Islet precursor cell (in vitro differentiated cells): ENCODE measurements around the gene CREB3L4.

Source experiments
- DNase-seq: peaks from one replicate; pipeline ENCODE4 v3.0.0-alpha.2; 2018

CREB3L4 gene, protein sequence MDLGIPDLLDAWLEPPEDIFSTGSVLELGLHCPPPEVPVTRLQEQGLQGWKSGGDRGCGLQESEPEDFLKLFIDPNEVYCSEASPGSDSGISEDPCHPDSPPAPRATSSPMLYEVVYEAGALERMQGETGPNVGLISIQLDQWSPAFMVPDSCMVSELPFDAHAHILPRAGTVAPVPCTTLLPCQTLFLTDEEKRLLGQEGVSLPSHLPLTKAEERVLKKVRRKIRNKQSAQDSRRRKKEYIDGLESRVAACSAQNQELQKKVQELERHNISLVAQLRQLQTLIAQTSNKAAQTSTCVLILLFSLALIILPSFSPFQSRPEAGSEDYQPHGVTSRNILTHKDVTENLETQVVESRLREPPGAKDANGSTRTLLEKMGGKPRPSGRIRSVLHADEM

DNA sequence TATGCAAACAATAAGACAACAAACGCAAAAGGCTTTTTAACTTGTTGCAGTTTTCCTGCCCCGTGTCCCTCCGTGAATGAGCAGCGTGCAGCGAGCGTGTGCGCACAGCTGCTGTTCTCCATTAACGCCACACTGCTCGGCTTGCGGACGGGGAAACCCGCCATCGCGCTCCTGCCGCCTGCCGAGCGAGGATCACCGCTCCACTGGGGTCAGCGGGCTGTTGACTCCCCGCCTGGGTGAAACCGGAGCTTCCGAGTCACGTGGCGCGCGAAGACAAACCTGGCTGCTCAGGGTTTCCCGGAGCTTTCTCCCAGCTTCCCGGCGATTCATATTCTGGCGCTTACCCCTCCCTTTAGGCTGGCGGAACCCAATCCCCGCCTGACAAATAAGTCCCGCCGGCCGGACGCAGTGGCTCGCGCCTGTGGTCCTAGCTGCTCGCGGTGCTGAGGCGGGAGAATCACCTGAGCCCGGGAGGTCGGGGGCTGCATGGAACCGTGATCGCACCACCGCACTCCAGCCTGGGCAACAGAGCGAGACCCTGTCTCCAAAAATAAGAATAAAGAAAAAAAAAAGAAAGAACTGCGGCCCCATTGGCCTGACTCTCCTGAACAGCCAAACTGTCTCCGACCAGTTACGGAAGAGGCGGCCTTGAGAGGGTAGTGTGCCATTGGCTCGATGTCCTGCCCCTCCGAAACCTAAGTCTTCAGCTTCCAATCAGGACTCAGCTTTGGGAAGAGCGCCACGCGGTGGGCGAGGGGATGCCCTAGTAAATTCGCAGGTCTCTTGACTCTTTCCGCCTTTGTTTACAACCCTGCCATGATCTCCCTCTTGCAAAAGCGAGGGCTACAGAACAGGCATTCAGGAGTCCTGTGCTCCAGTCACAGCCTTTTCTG lies at the start of gene CREB3L4:
CREB3L4 (plus strand) TSS at position 796 of the 893 bp plus-strand sequence. CDS start 624 bp downstream, outside the sequence.
- peak; percentile 98 for DNase-seq

DNA sequence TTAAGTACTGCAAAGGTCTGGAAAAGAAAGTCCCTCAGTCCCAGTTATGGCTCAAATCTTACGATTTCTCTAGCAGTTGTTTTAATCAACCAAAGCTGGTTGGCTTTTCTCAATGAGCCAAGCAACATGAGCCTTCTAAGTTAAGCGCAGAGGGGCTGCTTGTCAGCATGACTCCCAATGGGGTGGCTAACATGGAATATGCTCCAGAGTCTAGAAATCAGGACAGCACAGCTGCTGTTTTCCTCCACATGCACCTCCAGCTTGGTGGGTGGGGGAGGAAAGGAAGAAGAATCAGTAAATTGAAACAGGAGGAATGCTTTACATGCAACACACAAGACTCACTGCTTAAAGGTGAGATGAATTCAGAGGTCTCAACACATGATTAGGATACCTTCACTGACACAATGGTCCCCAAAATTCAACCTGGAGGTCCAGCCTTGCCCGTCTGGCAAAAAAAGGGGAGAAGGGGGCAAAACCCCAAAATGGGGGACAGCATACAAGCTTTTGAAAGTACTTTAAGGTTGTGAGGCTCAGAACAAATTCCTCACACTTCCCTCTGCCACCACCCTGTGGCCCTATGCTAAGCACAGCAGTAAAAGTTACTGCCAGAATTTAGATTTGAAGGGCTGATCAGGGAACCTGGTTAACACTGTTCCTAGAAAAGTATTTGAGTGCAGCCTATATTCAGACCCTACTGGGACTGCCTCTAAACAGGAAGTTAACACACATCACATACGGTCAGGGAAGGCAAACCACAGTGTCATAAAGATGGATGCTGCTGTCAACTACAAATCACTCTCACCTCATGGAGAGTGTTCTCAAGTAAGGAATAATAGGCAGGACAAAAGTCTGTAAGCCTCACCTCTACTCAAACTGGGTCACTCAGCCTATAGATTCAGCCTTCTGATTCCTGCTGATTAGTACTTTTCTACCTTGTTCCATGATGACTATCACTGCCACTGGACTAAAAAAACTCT lies 47.5 kb upstream of the CREB3L4 start:
- DNase-seq = peak; percentile 49

DNA sequence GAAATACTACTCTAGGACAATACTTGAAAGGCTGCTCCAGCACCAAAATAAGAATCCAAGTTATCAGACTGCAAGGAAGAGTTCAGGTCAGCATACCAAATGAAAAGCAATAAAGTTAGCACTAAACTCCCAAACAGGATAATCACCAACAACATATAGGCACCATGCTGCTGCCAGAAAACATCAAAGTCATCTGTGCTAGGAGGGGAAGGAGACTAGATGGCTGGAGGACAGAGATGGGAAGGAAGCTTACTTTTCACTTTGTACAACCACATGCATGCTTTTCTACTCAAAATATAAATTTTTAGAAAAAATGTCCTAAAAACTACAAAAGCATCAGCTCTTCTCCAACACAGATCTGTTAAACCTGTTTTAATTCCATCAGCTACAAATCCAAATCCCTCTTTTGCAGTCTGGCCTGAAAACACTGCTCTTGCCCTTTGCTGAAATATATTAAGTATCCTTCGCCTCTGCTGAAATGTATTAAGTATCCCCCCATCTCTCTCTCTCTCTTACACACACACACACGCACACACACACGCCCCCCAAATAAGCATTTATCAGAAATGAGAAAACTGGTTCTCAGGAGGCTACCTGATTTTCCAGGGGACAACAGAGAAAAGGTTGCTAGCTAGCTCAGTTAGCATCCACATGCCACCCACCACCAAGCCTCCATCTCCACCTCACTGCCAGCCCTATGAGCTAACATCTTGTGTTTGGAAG lies 46.5 kb upstream of the CREB3L4 start:
- DNase-seq = no peak

DNA sequence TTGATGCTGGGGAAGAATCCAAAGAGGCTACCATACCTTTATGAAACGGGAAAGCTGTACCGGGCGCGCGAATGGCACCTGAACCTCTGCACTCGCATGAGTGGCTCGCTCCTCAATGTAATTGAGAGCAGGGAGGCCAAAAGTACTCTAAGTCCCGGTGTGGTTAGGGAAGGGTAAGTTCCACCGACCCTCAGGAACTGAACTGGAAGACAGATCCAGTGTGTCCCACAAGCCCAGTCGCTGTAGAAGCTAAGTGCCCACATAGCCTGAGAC lies 46.0 kb upstream of the CREB3L4 start:
- peak; percentile 61 for DNase-seq

DNA sequence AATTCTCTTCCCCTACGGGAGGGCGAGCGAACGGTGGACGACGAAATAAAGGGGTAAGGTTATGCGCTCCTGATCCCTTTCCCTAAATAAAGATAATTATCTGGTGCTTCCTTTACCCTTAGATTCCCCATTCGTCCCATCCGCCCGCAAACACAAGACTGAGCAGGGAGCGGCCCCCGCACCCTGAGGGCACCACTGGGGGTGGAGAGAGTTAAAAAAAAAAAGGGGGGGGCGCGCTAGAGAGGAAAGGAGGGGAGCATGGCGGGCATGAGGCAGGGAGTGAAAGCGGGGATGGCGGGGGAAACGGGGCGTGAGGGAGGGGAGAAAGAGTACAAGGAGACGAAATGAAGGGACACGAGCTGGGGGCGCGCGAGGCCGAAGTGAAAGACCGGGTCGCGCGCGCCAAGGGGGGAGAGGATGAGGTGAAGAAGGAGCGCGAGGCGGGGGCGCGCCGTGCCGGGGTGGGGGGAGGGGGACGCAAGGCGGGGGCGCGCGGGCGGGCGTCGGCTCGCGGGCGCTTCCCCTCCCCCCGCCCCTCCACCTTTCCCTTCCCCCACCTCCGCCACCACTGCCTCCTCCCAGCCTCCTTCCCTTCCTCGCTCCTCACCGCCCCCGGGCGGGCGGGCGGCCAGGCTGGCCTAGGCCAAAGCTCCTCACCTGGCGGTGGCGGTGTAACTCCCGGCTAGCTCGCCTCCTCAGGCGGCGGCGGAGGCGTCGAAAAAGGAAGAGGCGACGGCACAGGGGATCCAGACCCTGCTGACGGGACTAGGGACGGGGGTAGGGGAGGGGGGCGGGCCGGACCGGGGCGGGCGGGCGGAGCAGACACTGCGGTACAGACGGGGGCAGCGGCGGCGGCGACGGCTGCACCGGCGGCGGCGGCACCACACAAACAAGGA lies 45.4 kb upstream of the CREB3L4 start:
- DNase-seq = peak; percentile 91

DNA sequence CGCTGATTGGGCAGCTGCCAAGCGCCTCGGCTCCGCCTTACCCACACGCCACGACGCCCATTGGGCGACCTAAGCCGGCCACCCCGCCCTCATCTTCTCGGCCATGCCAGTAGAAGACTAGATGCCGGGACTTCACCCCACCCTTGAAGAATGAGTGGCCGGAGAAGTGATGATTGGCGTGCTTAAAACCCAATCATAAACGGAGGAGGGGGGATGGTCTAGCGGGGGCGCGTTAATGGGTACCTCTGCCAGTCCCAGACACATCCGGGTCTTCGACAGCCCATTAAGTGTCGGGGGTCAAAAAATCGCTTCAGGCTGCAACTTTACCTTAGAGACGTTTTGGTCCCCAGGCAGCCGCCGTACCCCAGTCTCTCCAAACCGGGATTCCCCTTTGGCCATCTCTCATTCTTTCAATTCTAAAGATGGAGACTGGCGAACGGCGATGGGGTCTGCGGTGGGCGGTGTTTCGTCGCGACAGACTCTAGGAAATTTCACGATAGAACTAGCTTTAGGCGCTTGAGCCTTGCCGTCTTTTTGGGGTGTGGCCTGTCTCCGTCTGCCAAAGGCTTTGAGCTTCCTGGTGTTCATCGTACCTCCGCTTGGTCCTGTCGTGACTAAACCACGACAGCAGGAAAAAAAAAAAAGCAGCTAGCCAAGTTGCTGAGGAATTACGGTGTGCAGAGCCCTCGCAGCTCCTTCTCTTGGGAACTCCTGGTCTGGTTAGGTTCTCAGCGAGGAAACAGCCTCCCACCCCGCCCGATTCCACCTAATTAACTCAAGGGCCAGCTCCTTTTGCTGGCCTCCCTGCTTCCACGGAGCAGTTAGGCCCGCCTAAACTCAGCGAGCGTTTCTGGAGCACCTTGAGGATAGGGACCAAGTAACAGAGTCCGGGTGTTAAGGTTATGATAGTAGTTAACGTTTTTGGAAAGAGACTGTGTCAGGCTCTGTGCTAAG lies 44.5 kb upstream of the CREB3L4 start, which contains the start of gene GATAD2B:
GATAD2B (minus strand) TSS at position 1 of the 954 bp plus-strand sequence. CDS start 94,625 bp downstream, outside the sequence.
- DNase-seq = peak; percentile 100

DNA sequence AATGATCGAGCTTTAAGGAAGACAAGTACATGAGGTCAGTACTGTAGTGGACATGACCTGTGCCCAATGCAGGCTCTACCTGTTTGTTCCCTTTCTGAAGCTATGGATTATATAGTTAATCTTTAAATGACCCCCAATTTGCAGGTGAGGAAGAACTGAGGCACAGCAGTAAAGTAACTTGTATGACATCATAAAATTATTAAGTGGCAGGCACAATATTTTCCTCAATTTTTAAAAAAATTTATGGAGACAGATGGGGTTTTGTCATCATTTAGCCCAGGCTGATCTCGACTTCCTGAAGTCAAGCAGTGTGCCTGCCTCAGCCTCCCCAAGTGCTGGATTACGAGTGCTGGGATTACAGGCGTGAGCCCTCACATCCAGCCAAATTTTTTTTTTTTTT lies 41.3 kb upstream of the CREB3L4 start:
- DNase-seq = no peak

DNA sequence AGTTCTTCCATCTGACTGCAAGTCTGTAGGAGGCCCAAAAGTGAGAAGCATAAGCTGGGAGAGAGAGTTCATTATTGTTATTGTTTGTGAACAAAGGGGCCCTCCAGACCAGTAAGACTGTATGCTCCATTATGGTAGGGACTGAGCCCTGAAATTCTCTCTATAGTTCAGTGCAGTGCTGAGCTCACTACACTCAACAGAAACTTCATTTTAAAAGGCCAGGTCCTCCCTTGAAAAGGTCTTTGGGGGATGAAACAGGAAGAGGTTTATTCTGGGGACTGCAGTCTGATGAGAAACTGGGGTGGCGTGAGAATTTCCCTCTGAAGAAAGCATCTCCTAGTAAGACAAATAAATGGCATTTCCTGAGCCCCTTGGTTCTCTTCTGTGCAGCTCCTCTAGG lies 39.5 kb upstream of the CREB3L4 start:
- no peak for DNase-seq

DNA sequence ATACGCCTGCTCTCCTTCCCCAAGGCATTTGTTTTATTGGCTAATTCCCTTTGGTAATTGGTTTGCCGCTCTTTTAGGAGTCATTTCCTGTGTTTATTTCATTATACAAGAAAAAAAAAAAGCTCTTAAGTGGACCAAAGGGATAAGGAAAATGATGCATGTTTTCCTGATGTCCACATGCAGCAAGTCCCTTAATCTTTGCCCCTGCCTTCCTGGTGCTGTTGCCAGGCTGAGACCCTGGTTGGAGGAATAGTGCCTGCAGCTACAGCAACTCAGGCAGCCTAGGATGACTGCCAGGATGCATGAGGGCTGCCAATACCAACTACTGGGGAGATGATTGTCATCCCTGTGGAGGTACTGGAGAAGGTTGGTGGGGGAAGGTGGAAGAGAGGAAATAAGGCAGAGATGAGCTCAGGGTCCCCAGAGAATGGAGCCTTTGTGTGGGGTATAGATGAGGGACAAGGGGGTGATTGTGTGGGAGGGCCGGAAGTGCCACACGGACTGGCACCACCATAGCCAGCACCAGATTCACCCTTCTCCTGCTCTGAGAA lies 38.8 kb upstream of the CREB3L4 start:
- peak; percentile 35 for DNase-seq

DNA sequence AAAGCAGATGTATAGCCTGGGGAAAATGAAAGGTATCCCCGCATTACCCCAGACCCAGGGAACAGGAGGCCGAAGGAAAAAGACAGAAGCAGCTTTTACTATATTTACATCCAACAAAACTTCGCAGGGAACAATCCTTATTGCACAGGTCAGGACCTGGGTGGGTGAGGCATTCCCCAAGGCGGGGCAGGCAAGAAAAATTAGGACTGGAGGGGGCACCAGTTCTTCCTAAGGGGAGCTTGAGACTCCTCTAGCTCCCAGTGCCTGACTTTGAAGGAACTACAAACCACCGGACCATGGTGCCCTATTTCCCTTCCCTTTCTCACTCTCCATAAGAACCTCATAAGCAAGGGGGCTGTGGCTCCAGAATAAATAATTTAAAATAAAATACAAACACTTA lies 38.3 kb upstream of the CREB3L4 start:
- no peak for DNase-seq

DNA sequence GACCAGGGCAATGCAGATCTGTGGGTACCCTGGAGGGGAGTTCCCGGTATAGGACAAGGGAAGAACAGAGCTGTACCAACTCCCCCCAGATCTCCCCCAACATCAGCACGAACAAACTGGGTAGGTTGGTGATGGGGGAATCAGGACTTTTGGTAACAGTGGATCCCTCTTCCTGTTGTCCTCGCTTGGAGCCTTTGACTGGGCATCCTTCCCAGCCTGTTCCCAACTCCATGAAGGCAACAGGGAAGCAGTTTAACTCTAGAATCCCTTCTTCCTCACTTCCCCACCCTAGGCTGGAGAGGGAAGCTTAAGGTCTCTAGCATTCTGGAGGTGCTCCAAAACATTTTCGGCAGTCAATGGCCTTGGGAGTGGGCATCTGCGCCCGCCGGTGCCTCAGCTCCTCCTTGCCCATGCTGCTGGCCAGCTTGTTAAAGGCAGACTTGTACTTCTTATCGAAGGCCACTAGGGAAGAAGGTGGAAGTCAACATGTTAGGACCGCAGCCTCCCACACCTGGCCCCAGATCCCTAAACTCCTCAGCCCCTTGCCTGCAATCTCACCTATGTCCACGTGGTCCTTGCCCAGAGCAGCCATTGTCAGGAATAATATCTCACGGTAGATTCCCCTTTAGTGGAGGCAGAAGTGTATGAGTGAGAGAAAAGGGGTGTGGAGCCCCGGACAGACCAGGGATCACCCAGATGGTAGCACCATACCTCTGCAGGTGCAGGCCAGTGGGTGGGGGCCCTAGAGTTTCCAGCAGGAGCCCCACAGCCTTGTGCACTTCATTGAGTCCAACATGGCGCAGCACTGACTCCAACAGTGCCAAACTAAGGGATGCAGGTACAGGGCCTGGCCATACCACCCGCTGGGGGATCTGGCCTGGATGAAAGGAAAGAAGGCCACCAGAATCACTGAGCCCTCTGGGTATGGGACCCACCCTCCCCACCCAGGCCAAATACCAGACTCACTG lies 37.4 kb upstream of the CREB3L4 start:
- peak; percentile 45 for DNase-seq

DNA sequence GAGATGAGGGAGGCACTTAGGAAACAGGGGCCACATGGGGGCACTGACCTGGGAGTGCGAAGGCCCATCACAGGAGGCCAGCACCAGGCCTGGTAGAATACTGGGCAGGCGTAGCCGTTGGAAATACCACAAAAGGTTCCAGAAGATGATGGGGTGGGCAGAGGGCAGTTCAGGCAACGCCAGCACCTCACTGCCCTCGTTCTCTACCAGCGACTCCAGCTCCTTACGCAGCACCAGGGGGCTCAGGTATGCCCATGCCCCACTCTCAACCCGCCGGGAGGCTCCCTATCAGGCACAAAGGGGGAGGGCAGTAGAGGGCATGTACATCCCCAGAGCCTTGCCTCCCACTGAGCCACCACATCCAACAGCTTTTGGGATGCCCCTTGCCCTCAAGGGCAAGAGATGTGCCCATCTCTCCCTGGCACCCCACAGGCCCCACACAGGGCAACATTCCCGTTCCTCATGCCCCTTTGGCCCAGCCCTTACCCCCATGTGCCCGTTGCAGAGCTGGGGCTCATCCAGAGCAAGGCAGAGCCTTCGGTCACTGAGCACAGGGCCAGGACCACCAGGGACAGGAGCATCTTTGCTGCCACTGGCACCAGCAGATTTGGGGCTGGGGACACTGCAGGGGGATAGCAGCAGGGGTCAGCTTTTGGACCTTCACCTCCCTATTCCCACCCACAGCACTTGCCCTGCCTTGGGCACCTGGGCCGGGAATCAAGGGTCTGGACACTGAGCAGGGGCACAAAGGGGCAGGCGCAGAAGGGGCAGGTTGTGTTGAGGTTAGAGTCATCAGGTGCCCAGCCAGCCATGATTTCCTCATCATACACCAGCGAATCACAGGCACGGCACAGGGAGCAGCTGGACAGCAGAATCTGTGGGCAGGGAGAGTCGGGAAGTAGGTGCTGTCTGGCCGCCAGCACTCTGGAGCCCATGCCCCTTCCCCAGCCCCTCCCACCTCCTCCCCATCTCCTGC lies 35.3 kb upstream of the CREB3L4 start:
- DNase-seq = peak; percentile 33

DNA sequence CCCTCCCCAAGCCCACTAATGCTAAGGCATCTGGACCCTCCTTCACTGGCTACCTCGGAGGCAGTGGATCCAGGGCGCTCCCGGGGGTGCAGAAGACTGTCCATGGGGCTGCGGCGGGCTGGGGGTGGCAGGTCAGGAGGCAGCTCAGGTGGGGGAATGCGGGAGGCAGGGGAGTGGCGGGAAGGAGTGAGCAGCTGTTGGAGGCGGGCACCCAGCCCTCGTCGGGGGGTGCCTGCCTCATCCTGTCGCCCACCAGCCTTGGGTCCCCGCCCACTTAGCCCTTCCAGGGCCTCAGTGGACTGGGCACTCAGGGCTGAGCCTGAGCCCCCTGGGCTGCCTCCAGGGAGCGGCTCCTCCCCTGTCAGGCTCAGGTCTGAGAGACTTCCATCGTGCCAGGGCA lies 34.3 kb upstream of the CREB3L4 start:
- DNase-seq = peak; percentile 37

DNA sequence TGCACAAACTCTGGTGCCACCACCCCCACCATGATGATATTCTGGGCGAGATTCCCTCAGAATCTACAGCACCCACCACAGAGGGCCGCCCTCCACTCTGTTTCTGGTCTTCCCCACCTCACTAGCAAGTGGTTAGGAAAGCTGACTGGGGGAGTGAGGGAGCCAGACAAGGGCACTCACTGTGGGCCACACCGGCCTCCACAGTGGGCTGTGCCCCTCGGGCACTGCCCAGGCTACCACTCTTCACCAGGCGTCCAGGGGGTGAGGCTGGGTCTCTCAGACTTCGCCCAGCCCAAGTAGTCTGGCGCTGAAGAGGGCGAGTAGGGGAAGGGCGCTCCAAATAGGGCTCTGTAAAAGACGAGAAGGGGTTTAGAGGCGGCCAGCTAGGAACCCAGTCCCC lies 33.7 kb upstream of the CREB3L4 start:
- no peak for DNase-seq

DNA sequence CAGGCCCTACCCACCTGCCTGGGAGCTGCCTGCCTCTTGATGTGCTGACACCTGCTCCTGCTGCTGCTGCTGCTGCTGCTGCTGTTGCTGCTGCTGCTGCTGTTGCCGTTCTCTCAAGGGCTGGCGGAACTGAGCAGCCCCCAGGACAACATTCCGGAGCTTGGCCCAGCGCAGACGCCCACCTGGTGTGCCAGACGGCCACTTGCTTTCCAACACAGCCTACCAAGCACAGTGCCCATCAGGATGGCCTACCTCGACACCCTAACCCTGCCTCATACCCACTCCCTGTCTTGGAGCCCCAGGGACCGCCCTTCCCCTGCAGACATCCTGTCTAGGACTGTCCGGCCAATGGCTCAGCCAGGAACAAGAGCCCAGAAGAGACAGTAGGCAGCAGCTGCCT lies 33.0 kb upstream of the CREB3L4 start:
- peak; percentile 22 for DNase-seq

DNA sequence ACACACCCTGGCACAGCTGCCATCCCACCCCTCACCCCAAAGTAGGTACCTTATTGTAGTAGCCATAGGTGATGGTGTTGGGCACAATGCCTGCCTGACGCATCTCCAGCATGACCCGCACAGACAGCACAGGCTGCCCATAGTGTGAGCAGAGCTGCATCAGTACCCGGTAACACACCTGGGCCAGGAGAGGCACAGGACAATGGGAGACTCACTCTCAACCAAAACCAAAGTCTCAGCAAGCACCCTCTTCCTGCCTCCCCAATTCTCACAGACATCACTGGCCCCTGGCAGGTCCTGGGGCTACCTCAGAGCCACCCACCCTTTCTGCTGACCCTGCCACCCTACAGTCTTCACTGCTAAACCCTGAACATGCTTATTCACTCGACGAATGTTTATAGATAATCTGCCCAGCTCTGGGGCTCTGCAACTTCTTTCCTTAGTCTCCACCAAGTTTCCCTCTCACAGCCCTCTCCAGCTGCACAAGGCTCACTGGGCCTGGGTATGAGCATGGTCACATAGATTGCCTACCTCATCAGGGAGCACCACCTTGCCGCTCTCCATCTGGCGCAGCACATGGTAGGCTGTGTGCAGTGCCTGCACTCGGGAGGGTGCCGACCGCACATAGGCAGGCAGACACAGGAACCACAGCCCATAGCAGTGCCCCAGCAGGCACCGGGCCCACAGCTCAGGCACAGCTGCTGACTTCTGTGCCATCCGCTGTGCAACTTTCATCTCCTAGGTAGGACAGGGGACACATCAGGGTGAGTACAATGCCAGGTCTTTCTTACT lies 31.5 kb upstream of the CREB3L4 start:
- no peak for DNase-seq
